ENCODE data around the gene BRF1. TPM values are rescaled to one million over a fixed set of nuclear protein-coding genes. Genes with fewer than 3 reads are reported as not detected.
A peak's percentile ranks its signal among the peaks of the same experiment; 100 is the strongest.
"Not testable (repeated sequence)": the region's sequence is repeated elsewhere in the genome, so short reads cannot be mapped to it uniquely, and the experiment has no call there.

The BRF1 gene
- 17.8 TPM for polyA plus RNA-seq (2013, experiment 1 of 2; ENCODE audit: insufficient read length)
- polyA plus RNA-seq (2013, experiment 2 of 2; ENCODE audit: insufficient read length), result 13.1 TPM

DNA sequence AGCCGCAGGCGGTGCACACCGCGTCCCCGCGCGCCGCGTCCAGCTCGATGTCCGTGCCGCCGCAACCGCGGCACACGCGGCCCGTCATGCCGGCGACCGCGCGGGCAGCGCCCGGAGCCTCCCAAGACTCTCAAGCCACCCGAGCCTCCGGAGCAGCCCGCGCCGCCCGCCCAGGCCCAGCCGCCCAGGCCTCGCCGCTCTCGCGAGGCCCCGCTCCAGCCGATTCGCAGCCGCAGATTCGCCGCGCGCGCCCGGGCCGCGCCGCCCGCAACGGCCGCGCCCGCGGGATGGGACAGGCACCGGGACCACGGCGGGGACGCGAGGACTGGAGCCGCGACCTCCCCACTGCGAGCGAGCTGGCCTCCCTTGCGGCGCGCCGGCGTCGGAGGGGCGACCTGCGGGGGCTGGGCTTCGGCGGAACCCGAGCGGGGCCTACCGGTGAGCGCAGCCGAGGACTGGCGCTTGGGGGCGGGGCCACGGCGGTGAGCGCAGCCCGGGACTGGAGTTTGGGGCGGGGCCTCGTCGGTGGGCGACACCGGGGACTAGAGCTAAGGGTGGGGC, at the start of gene BRF1:
TSS of gene BRF1 (minus strand) at position 460 of the 561 bp plus-strand sequence. CDS start at position 88, 372 bp downstream.
- peak; percentile 92 for DNase-seq

GRCh38 chr14:105349992-105350391, 49.2 kb upstream of the BRF1 start:
- no peak for DNase-seq

DNA sequence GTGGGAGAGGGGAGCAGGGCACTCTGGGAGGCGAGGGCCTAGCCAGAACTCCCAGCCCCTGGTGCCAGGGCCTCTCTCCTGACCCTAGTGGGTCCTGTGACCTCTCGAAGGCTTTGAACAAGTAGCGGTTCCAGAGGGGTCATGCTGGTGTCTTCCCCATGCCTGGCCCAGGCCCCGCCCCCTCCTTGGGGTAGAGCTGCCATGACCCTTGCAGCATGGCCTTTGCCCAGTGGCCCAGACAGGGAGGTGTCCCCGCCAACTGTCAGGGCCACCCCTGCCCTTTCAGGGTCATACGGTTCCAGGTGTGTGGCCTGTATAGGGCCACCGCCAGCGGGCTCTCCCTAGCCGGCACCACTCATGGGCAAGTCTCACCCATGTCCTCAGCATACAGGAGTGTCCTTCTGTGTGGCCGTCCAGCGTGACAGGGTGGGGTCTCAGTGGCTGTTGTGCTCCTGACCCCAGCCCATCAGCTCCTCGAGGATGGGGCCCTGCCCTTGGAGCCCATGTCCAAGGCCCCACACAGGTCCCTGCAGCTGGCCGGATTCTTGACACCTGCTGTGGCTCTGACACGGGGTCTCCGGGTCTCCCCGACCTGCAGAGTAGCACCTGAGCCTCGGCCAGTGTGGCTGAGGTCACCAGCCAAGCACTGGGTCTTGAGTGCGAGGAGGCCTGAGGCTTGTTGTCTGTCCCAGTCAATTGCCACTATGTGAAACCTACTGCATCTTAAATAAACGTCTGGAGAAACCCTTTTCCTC, 48.3 kb upstream of the BRF1 start:
- no peak for DNase-seq

GRCh38 chr14:105348169-105348944, 47.6 kb upstream of the BRF1 start:
- no peak for DNase-seq

DNA sequence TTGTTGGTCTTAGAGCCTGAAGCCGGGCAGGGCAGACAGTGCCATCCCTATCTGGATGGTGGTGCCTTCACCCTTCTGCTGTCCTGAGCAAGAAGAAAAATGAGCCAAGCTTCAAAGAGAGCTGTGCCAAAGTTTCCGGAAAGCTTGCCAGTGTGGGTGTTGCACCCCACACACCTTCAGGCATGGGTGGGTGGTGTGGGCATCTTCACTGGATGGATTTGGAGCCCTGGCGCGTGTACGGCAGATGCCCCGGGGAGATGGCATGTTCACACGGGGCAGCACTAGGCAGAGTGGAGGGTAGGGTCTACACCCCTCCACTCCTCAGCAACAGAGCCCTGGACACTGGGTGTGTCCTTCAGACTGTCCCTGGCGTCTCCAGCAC, 46.8 kb upstream of the BRF1 start:
- DNase-seq, result no peak

GRCh38 chr14:105346876-105347586, 46.2 kb upstream of the BRF1 start:
- DNase-seq, result no peak

- no peak for DNase-seq
These were observed 45.4 kb upstream of the BRF1 start for GRCh38 chr14:105346200-105346533.

GRCh38 chr14:105343194-105343593, 42.4 kb upstream of the BRF1 start:
- DNase-seq, result peak; percentile 63

GRCh38 chr14:105340821-105341733, 40.3 kb upstream of the BRF1 start:
- no peak for DNase-seq

DNA sequence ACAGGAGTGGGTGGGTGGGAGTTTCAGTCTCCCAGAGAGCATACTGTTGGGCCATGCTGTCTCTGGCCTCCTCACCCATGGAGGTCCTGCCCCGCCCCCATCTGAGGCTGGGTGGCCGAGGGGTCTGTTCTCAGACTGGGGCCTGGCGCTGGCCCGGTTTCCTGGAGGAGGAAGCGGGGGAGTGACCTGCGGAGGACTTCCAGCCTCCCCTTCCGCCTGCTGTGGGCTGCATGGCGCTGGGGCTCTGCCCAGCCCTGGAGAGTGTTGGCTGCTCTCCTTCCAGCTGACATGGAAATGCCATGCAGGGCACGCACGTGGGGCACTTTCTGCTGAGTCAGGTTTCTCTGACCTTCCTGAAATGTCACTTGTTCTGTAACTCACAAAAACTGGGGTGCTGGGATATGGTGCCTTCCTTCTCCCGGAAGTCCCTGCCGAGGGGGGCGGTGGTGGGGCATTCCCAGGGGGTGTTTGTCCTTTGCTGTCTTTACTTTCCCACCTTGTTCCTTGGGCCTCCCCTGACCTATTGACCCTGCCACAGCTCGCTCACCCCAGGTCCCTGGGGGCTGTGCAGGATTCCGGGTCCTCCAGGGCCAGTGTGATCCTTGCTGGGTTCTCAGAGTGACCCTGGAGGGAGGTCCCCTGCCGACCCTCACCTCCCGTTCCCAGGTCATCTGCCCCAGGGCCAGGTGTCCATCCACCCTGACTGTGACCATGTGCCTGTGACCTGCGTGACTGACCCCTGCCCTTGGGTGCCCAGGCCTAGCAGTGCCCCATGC, 37.4 kb upstream of the BRF1 start:
- no peak for DNase-seq

- no peak for DNase-seq
These were observed 36.6 kb upstream of the BRF1 start for GRCh38 chr14:105337433-105337832.

- DNase-seq, result no peak
These were observed 35.9 kb upstream of the BRF1 start for GRCh38 chr14:105336477-105337287.

- DNase-seq, result no peak
These were observed 35.1 kb upstream of the BRF1 start for GRCh38 chr14:105335735-105336476.

GRCh38 chr14:105335231-105335542, 34.4 kb upstream of the BRF1 start:
- not testable (repeated sequence) for DNase-seq

- DNase-seq, result no peak
These were observed 33.8 kb upstream of the BRF1 start for GRCh38 chr14:105334383-105335230.

DNA sequence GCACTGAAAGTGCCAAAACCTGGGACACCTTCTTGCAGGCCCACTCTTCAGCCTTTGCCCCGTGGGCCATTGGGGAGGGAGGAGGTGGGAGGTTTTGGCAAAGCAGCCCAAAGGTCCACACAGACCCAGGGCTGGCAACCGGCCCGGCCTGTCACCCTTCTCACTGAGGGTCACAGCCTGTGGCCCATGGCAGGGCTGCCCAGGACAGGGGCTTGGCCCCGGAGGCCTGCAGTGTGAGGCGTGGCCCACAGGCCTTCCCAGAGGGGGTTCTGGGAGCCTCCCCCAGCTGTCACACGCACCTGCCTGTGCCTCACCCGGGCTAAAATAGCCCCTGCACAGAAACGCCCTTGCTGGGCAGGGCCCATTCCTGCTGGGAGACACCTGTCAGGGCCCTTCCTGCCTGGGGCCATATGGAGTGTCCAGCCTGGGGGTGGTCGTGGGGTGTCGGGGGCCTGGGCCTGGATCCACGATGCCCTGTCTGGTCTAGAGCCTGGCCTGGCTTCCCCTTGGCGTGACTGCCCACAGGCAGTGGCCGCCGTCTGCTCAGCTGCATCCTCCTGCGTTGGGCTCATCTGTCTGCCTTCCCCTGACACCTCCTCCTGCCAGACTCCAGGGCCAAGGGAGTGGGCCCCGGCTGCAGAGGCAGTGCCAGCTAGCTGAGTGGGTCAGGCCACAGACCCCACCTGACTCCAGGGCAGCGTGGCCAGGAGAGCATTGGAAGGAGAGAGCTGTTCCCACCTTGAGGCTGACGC, 33.0 kb upstream of the BRF1 start:
- no peak for DNase-seq

GRCh38 chr14:105333020-105333490, 32.3 kb upstream of the BRF1 start:
- no peak for DNase-seq
